GM19023 (cell line): Measurements from ENCODE around the gene GATA1.
"Not testable (repeated sequence)": the region's sequence is repeated elsewhere in the genome, so short reads cannot be mapped to it uniquely, and the experiment has no call there.

Source experiments
- ATAC-seq: cut with Tn5 transposase; IDR thresholded peaks from one replicate; pipeline ENCODE4 v1.9.1; 2021; ENCODE audit warnings: mild to moderate bottlenecking, moderate library complexity; ENCODE audit not compliant: unreplicated experiment

GATA1 gene

GRCh38 chrX:48806081-48806480 lies 19.7 kb downstream of the GATA1 start:
- no peak for ATAC-seq

- no peak for ATAC-seq
Measured at GRCh38 chrX:48813644-48814043, 27.3 kb downstream of the GATA1 start.

GRCh38 chrX:48814722-48815121 lies 28.3 kb downstream of the GATA1 start:
- ATAC-seq, result no peak

GRCh38 chrX:48815266-48815665 lies 28.9 kb downstream of the GATA1 start:
- ATAC-seq, result no peak

GRCh38 chrX:48816014-48816810 lies 29.8 kb downstream of the GATA1 start:
- ATAC-seq, result no peak

GRCh38 chrX:48818098-48818497 lies 31.7 kb downstream of the GATA1 start:
- ATAC-seq, result no peak

GRCh38 chrX:48818866-48819265 lies 32.5 kb downstream of the GATA1 start:
- ATAC-seq, result no peak

- ATAC-seq, result not testable (repeated sequence)
Measured at GRCh38 chrX:48819394-48819793, 33.0 kb downstream of the GATA1 start.

- no peak for ATAC-seq
Measured at GRCh38 chrX:48823053-48823452, 36.7 kb downstream of the GATA1 start.

GRCh38 chrX:48824066-48824465 lies 37.7 kb downstream of the GATA1 start:
- no peak for ATAC-seq

- ATAC-seq, result no peak
Measured at GRCh38 chrX:48826135-48826875, 39.9 kb downstream of the GATA1 start, which contains the start of gene ERAS. ERAS (plus strand) TSS chrX:48826513; CDS start chrX:48829124, 2,611 bp downstream.

GRCh38 chrX:48826876-48827653 lies 40.7 kb downstream of the GATA1 start:
- no peak for ATAC-seq

- no peak for ATAC-seq
Measured at GRCh38 chrX:48827654-48827968, 41.2 kb downstream of the GATA1 start.

- no peak for ATAC-seq
Measured at GRCh38 chrX:48829016-48829735, 42.8 kb downstream of the GATA1 start.

- ATAC-seq, result no peak
Measured at GRCh38 chrX:48831136-48831908, 44.9 kb downstream of the GATA1 start.

GRCh38 chrX:48831909-48832291 lies 45.5 kb downstream of the GATA1 start:
- no peak for ATAC-seq

GRCh38 chrX:48833542-48834138 lies 47.2 kb downstream of the GATA1 start:
- no peak for ATAC-seq

GRCh38 chrX:48834383-48834709 lies 48.0 kb downstream of the GATA1 start:
- ATAC-seq, result no peak

GRCh38 chrX:48835524-48836329 lies 49.3 kb downstream of the GATA1 start, which contains the start of gene PCSK1N:
PCSK1N (minus strand) TSS chrX:48835610; CDS start chrX:48835532, 78 bp downstream.
- ATAC-seq, result no peak
